ENCODE results near the gene MBTPS2. TPM values are rescaled to one million over a fixed set of nuclear protein-coding genes. Genes with fewer than 3 reads are reported as not detected.

Gene MBTPS2
- total and polyA plus RNA-seq, 4 donors = 5.6 to 13.5 (median 9.9) TPM

- Histone ChIP-seq H3K9me3 (ENCODE audit: control insufficient read depth in 4 of 4, low read length in 3 of 4) (no peaks in the 10 kb centered on the region), H3K9ac (ENCODE audit: low read depth in 1 of 2, low read length in 2 of 2) (peak overlapping the region; percentile 48 to 83), H3K36me3 (ENCODE audit: control insufficient read depth in 4 of 4, insufficient read depth in 3 of 4, low read depth in 1 of 4, low read length in 3 of 4) (peaks cover 0 to 3% (median 2%) of the 10 kb centered on the region in 4 donors), H3K27me3 (ENCODE audit: control insufficient read depth in 4 of 4, insufficient read depth in 4 of 4, low read length in 3 of 4) (no peaks in the 10 kb centered on the region), H3K4me3 (ENCODE audit: low read depth in 1 of 3, low read length in 3 of 3) (peak overlapping the region; percentile 79 to 80 (median 79)), H3K4me1 (ENCODE audit: control insufficient read depth in 4 of 4, insufficient read depth in 4 of 4, low read length in 3 of 4) (peaks cover 0 to 20% (median 12%) of the 10 kb centered on the region in 4 donors), H3K27ac (ENCODE audit: low read depth in 1 of 2, low read length in 2 of 2) (peak overlapping the region; percentile 83 to 88)
- TF ChIP-seq JUND (IDR thresholded peaks at IDR 0.05) (no peak), EGR1 (IDR thresholded peaks at IDR 0.05; ENCODE audit: low read depth in 2 of 2) (no peak), RXRA (IDR thresholded peaks at IDR 0.05) (no peak), NR2F2 (IDR thresholded peaks at IDR 0.05) (no peak), YY1 (IDR thresholded peaks at IDR 0.05) (no peak), TAF1 (conservative IDR thresholded peaks at IDR 0.05) (no peak), CTCF (IDR thresholded peaks at IDR 0.05; ENCODE audit: low read depth, low read length, missing input control) (no peak), RAD21 (IDR thresholded peaks at IDR 0.05) (no peak), REST (IDR thresholded peaks at IDR 0.05) (no peak)
- 3% methylated on average over 6 of the region's 6 CpGs for WGBS
- no peak for DNase-seq (ENCODE audit: low spot score)
Observed at GRCh38 chrX:21840193-21840545, 752 bp downstream of the MBTPS2 start.

GRCh38 chrX:21843179-21843578 is 3.8 kb downstream of the MBTPS2 start:
- Histone ChIP-seq H3K9me3 (ENCODE audit: control insufficient read depth in 4 of 4, low read length in 3 of 4) (no peaks in the 10 kb centered on the region), H3K27ac (ENCODE audit: low read depth in 1 of 2, low read length in 2 of 2) (no peak overlapping the region), H3K4me3 (ENCODE audit: low read depth in 1 of 3, low read length in 3 of 3) (no peak overlapping the region), H3K9ac (ENCODE audit: low read depth in 1 of 2, low read length in 2 of 2) (no peak overlapping the region), H3K36me3 (ENCODE audit: control insufficient read depth in 4 of 4, insufficient read depth in 3 of 4, low read depth in 1 of 4, low read length in 3 of 4) (peaks cover 0 to 9% (median 5%) of the 10 kb centered on the region in 4 donors), H3K4me1 (ENCODE audit: control insufficient read depth in 4 of 4, insufficient read depth in 4 of 4, low read length in 3 of 4) (peaks cover 0 to 20% (median 12%) of the 10 kb centered on the region in 4 donors), H3K27me3 (ENCODE audit: control insufficient read depth in 4 of 4, insufficient read depth in 4 of 4, low read length in 3 of 4) (no peaks in the 10 kb centered on the region)
- TF ChIP-seq SP1 (IDR thresholded peaks at IDR 0.05) = peak; percentile 20
- TF ChIP-seq GABPA (IDR thresholded peaks at IDR 0.05 in 1 of 2, conservative IDR thresholded peaks at IDR 0.05 in 1 of 2) = peak in 1 of 2 donors; percentile 21
- no peak for TF ChIP-seq EGR1 (IDR thresholded peaks at IDR 0.05; ENCODE audit: low read depth in 2 of 2)
- TF ChIP-seq CTCF (IDR thresholded peaks at IDR 0.05; ENCODE audit: low read depth, low read length, missing input control) = no peak
- TF ChIP-seq MAX (IDR thresholded peaks at IDR 0.05) = no peak
- no peak for TF ChIP-seq NR2F2 (IDR thresholded peaks at IDR 0.05)
- no peak for DNase-seq (ENCODE audit: low spot score)
- 21% methylated on average over 5 of the region's 5 CpGs for WGBS

All from liver (tissue), 9 donors.